ENCODE data around the gene SPRYD3.

DNA sequence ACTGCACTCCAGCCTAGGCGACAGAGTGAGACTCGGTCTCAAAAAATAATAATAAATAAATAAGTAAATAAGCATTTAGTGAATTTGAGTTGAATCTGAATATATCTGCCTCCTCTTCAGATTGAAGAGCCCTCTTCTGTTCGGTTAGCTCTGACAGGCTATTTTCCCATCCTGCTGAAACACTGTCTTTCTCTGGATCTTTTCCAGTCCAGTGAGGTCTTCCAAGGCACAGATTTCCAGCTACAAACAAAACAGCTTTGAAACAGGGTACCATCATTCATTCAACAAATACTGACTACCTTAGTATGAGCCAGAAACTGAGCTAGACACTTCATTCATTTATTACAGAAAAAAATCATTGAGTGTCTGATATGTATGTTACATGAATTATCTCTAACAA, 7.2 kb upstream of the SPRYD3 start:
- TF ChIP-seq, protein P1, sequence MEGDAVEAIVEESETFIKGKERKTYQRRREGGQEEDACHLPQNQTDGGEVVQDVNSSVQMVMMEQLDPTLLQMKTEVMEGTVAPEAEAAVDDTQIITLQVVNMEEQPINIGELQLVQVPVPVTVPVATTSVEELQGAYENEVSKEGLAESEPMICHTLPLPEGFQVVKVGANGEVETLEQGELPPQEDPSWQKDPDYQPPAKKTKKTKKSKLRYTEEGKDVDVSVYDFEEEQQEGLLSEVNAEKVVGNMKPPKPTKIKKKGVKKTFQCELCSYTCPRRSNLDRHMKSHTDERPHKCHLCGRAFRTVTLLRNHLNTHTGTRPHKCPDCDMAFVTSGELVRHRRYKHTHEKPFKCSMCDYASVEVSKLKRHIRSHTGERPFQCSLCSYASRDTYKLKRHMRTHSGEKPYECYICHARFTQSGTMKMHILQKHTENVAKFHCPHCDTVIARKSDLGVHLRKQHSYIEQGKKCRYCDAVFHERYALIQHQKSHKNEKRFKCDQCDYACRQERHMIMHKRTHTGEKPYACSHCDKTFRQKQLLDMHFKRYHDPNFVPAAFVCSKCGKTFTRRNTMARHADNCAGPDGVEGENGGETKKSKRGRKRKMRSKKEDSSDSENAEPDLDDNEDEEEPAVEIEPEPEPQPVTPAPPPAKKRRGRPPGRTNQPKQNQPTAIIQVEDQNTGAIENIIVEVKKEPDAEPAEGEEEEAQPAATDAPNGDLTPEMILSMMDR (conservative IDR thresholded peaks at IDR 0.05; ENCODE audit: low read depth in 2 of 2) = no peak
- TF ChIP-seq, protein P2, sequence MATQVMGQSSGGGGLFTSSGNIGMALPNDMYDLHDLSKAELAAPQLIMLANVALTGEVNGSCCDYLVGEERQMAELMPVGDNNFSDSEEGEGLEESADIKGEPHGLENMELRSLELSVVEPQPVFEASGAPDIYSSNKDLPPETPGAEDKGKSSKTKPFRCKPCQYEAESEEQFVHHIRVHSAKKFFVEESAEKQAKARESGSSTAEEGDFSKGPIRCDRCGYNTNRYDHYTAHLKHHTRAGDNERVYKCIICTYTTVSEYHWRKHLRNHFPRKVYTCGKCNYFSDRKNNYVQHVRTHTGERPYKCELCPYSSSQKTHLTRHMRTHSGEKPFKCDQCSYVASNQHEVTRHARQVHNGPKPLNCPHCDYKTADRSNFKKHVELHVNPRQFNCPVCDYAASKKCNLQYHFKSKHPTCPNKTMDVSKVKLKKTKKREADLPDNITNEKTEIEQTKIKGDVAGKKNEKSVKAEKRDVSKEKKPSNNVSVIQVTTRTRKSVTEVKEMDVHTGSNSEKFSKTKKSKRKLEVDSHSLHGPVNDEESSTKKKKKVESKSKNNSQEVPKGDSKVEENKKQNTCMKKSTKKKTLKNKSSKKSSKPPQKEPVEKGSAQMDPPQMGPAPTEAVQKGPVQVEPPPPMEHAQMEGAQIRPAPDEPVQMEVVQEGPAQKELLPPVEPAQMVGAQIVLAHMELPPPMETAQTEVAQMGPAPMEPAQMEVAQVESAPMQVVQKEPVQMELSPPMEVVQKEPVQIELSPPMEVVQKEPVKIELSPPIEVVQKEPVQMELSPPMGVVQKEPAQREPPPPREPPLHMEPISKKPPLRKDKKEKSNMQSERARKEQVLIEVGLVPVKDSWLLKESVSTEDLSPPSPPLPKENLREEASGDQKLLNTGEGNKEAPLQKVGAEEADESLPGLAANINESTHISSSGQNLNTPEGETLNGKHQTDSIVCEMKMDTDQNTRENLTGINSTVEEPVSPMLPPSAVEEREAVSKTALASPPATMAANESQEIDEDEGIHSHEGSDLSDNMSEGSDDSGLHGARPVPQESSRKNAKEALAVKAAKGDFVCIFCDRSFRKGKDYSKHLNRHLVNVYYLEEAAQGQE (IDR thresholded peaks at IDR 0.05; ENCODE audit: unreplicated experiment) = no peak
- no peak for TF ChIP-seq POLR2AphosphoS5 (IDR thresholded peaks at IDR 0.05; ENCODE audit: low read depth)
- TF ChIP-seq EZH2 (IDR thresholded peaks at IDR 0.05; ENCODE audit: low read depth, unreplicated experiment) = no peak
- TF ChIP-seq, protein P3, sequence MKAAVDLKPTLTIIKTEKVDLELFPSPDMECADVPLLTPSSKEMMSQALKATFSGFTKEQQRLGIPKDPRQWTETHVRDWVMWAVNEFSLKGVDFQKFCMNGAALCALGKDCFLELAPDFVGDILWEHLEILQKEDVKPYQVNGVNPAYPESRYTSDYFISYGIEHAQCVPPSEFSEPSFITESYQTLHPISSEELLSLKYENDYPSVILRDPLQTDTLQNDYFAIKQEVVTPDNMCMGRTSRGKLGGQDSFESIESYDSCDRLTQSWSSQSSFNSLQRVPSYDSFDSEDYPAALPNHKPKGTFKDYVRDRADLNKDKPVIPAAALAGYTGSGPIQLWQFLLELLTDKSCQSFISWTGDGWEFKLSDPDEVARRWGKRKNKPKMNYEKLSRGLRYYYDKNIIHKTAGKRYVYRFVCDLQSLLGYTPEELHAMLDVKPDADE (IDR thresholded peaks at IDR 0.05) = no peak
- TF ChIP-seq JUNB (IDR thresholded peaks at IDR 0.05; ENCODE audit: unreplicated experiment) = no peak
- no peak for TF ChIP-seq CREB1 (CRISPR knock-in tag; IDR thresholded peaks at IDR 0.05; ENCODE audit: low read depth)
- TF ChIP-seq STAT1 (IDR thresholded peaks at IDR 0.05; ENCODE audit: unreplicated experiment) = no peak
- TF ChIP-seq ZNF114 (CRISPR knock-in tag; IDR thresholded peaks at IDR 0.05) = no peak
- no peak for TF ChIP-seq EZH2phosphoT487 (IDR thresholded peaks at IDR 0.05; ENCODE audit: unreplicated experiment)
- TF ChIP-seq ZNF331 (CRISPR knock-in tag; IDR thresholded peaks at IDR 0.05; ENCODE audit: low read depth) = no peak
- no peak for TF ChIP-seq NANOG (IDR thresholded peaks at IDR 0.05; ENCODE audit: borderline replicate concordance)
- TF ChIP-seq, protein P4, sequence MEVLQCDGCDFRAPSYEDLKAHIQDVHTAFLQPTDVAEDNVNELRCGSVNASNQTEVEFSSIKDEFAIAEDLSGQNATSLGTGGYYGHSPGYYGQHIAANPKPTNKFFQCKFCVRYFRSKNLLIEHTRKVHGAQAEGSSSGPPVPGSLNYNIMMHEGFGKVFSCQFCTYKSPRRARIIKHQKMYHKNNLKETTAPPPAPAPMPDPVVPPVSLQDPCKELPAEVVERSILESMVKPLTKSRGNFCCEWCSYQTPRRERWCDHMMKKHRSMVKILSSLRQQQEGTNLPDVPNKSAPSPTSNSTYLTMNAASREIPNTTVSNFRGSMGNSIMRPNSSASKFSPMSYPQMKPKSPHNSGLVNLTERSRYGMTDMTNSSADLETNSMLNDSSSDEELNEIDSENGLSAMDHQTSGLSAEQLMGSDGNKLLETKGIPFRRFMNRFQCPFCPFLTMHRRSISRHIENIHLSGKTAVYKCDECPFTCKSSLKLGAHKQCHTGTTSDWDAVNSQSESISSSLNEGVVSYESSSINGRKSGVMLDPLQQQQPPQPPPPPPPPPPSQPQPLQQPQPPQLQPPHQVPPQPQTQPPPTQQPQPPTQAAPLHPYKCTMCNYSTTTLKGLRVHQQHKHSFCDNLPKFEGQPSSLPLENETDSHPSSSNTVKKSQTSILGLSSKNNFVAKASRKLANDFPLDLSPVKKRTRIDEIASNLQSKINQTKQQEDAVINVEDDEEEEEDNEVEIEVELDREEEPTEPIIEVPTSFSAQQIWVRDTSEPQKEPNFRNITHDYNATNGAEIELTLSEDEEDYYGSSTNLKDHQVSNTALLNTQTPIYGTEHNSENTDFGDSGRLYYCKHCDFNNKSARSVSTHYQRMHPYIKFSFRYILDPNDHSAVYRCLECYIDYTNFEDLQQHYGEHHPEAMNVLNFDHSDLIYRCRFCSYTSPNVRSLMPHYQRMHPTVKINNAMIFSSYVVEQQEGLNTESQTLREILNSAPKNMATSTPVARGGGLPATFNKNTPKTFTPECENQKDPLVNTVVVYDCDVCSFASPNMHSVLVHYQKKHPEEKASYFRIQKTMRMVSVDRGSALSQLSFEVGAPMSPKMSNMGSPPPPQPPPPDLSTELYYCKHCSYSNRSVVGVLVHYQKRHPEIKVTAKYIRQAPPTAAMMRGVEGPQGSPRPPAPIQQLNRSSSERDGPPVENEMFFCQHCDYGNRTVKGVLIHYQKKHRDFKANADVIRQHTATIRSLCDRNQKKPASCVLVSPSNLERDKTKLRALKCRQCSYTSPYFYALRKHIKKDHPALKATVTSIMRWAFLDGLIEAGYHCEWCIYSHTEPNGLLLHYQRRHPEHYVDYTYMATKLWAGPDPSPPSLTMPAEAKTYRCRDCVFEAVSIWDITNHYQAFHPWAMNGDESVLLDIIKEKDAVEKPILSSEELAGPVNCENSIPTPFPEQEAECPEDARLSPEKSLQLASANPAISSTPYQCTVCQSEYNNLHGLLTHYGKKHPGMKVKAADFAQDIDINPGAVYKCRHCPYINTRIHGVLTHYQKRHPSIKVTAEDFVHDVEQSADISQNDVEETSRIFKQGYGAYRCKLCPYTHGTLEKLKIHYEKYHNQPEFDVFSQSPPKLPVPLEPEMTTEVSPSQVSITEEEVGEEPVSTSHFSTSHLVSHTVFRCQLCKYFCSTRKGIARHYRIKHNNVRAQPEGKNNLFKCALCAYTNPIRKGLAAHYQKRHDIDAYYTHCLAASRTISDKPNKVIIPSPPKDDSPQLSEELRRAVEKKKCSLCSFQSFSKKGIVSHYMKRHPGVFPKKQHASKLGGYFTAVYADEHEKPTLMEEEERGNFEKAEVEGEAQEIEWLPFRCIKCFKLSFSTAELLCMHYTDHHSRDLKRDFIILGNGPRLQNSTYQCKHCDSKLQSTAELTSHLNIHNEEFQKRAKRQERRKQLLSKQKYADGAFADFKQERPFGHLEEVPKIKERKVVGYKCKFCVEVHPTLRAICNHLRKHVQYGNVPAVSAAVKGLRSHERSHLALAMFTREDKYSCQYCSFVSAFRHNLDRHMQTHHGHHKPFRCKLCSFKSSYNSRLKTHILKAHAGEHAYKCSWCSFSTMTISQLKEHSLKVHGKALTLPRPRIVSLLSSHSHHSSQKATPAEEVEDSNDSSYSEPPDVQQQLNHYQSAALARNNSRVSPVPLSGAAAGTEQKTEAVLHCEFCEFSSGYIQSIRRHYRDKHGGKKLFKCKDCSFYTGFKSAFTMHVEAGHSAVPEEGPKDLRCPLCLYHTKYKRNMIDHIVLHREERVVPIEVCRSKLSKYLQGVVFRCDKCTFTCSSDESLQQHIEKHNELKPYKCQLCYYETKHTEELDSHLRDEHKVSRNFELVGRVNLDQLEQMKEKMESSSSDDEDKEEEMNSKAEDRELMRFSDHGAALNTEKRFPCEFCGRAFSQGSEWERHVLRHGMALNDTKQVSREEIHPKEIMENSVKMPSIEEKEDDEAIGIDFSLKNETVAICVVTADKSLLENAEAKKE (CRISPR knock-in tag; IDR thresholded peaks at IDR 0.05) = no peak

Data from GM23338 (cell line).